HG02610 (cell line): ENCODE measurements around the gene BLOC1S3.

Experiments used
- ATAC-seq: cut with Tn5 transposase; IDR thresholded peaks from one replicate; pipeline ENCODE4 v1.9.1; 2021; ENCODE audit warnings: mild to moderate bottlenecking, moderate library complexity; ENCODE audit not compliant: unreplicated experiment

BLOC1S3 gene

GRCh38 chr19:45179072-45179891 is 698 bp downstream of the BLOC1S3 start:
- no peak for ATAC-seq

- ATAC-seq, result no peak
Observed at GRCh38 chr19:45179892-45180370, 1.3 kb downstream of the BLOC1S3 start.

GRCh38 chr19:45180936-45181335 is 2.4 kb downstream of the BLOC1S3 start:
- ATAC-seq, result no peak

GRCh38 chr19:45182758-45183157 is 4.2 kb downstream of the BLOC1S3 start:
- no peak for ATAC-seq

GRCh38 chr19:45184115-45184514 is 5.5 kb downstream of the BLOC1S3 start:
- ATAC-seq, result no peak

- no peak for ATAC-seq
Observed at GRCh38 chr19:45186509-45187334, 8.1 kb downstream of the BLOC1S3 start.

- no peak for ATAC-seq
Observed at GRCh38 chr19:45187421-45188100, 9.0 kb downstream of the BLOC1S3 start.

- no peak for ATAC-seq
Observed at GRCh38 chr19:45189971-45190370, 11.4 kb downstream of the BLOC1S3 start.

GRCh38 chr19:45191375-45191774 is 12.8 kb downstream of the BLOC1S3 start:
- no peak for ATAC-seq

- no peak for ATAC-seq
Observed at GRCh38 chr19:45195764-45196163, 17.2 kb downstream of the BLOC1S3 start.

- ATAC-seq, result no peak
Observed at GRCh38 chr19:45200568-45200967, 22.0 kb downstream of the BLOC1S3 start.

- ATAC-seq, result no peak
Observed at GRCh38 chr19:45202637-45203036, 24.1 kb downstream of the BLOC1S3 start.

- ATAC-seq, result no peak
Observed at GRCh38 chr19:45205810-45206209, 27.2 kb downstream of the BLOC1S3 start.

GRCh38 chr19:45206328-45206727 is 27.7 kb downstream of the BLOC1S3 start:
- no peak for ATAC-seq

- no peak for ATAC-seq
Observed at GRCh38 chr19:45211751-45212381, 33.3 kb downstream of the BLOC1S3 start.

GRCh38 chr19:45213031-45213430 is 34.4 kb downstream of the BLOC1S3 start:
- no peak for ATAC-seq

GRCh38 chr19:45215391-45216191 is 37.0 kb downstream of the BLOC1S3 start:
- ATAC-seq, result no peak

GRCh38 chr19:45216667-45217066 is 38.1 kb downstream of the BLOC1S3 start:
- ATAC-seq, result no peak

- no peak for ATAC-seq
Observed at GRCh38 chr19:45217193-45217956, 38.8 kb downstream of the BLOC1S3 start.
